Ovary (tissue), 9 donors: ENCODE measurements around the gene PGA3. TPM values are rescaled to one million over a fixed set of nuclear protein-coding genes. Genes with fewer than 3 reads are reported as not detected.
"Not testable (repeated sequence)": the region's sequence is repeated elsewhere in the genome, so short reads cannot be mapped to it uniquely, and the experiment has no call there.

Experiments used
- DNase-seq, 5 donors: peaks; one replicate each; pipeline ENCODE4 v3.0.0-alpha.2; 2019 to 2020
- H3K27ac ChIP-seq, 2 donors: fragments of 200-600 bp; one replicate each; pipeline versions ENCODE4 v1.5.1 to v1.8.0; 2019 to 2022
- H3K27me3 ChIP-seq: fragments of 200-600 bp; one replicate; pipeline ENCODE4 v1.8.0; 2022
- H3K36me3 ChIP-seq: fragments of 200-600 bp; sonication (generic); one replicate; pipeline ENCODE4 v1.5.1; 2019
- H3K4me1 ChIP-seq: one replicate; pipeline ENCODE4 v1.8.1; 2013; ENCODE audit warnings: mild to moderate bottlenecking, moderate library complexity; ENCODE audit not compliant: insufficient read depth
- H3K4me3 ChIP-seq: fragments of 200-600 bp; sonication (generic); one replicate; pipeline ENCODE4 v1.5.1; 2017
- H3K9me3 ChIP-seq, 2 donors: fragments of 200-600 bp in 1 of 2; sonication (generic) in 1 of 2; one replicate each; pipeline versions ENCODE4 v1.5.1 to v1.8.1; 2013 to 2019; ENCODE audit warnings: mild to moderate bottlenecking in 1 of 2, moderate library complexity in 1 of 2
- EP300 ChIP-seq: sonication (generic); formaldehyde crosslinking; IDR thresholded peaks from one replicate; pipeline ENCODE4 v1.6.1; 2017; ENCODE audit warnings: antibody characterized with exemption
- POLR2A ChIP-seq: fragments of 450-650 bp; IDR thresholded peaks from one replicate; pipeline ENCODE4 v1.6.1; 2017; ENCODE audit warnings: antibody characterized with exemption, mild to moderate bottlenecking, moderate library complexity
- WGBS, 3 donors: extraction: QIAGEN DNeasy Blood & Tissue Kit in 1 of 3; methylation state at CpG; one replicate each; pipeline versions ENCODE4 v1.1.5 to v1.1.7; 2013 to 2017; 5-methylcytosine and 5-hydroxymethylcytosine counted together
- intact Hi-C, 4 donors: fragments of 100-400 bp; cut with DNase I; formaldehyde crosslinking; loops; one replicate each; pipeline versions ENCODE4 v1.11.0 to v1.15.1; 2022 to 2023
- polyA plus RNA-seq, 2 donors: library from polyadenylated mRNA; stranded (reverse); fragments of 200-250 nt in 1 of 2; fragments of 350-450 nt in 1 of 2; fragmentation: Illumina TruSeq in 1 of 2; extraction: RNeasy Lipid Tissue Mini Kit (QIAGEN cat#74804) in 1 of 2; gene quantifications; one replicate each; pipeline ENCODE4 v1.2.3, GENCODE V29; 2013 to 2014
- total RNA-seq, 7 donors: library from RNA; depleted of rRNA in 2 of 7; stranded (reverse); fragments of >200 nt in 2 of 7; fragmentation: NEBNext Ultra II Directional in 3 of 7; extraction: Animal tissue kit (Norgen Biotek cat#: 25700) in 3 of 7; gene quantifications; one replicate each; pipeline versions ENCODE4 v1.1.0 to v1.2.4, GENCODE V29; 2016 to 2023
- TF ChIP-seq, protein P1 (sequence below), 3 donors: fragments of 450-650 bp in 2 of 3; fragments of 200-600 bp in 1 of 3; IDR thresholded peaks; one replicate each; pipeline versions ENCODE4 v1.5.1 to v1.8.0; 2016 to 2022; ENCODE audit warnings: antibody characterized with exemption in 3 of 3, mild to moderate bottlenecking in 1 of 3
- donor health status: DM: no; HTN: no; CAD: no; lungs with moderate emphysema.
- donor health status: DM: no; HTN: no; CAD: no.
- donor health status: Bipolar disorder and iron deficiency.
- donor health status: DM: yes; HTN: yes; CAD: no.
- donor health status: DM: no; HTN: no; CAD: no.
- donor health status: DM: yes; HTN: yes; CAD: no.

Gene PGA3
- total and polyA plus RNA-seq, 9 donors = 0.38 to 4.3 (median 1.0) TPM; not detected in 2

DNA sequence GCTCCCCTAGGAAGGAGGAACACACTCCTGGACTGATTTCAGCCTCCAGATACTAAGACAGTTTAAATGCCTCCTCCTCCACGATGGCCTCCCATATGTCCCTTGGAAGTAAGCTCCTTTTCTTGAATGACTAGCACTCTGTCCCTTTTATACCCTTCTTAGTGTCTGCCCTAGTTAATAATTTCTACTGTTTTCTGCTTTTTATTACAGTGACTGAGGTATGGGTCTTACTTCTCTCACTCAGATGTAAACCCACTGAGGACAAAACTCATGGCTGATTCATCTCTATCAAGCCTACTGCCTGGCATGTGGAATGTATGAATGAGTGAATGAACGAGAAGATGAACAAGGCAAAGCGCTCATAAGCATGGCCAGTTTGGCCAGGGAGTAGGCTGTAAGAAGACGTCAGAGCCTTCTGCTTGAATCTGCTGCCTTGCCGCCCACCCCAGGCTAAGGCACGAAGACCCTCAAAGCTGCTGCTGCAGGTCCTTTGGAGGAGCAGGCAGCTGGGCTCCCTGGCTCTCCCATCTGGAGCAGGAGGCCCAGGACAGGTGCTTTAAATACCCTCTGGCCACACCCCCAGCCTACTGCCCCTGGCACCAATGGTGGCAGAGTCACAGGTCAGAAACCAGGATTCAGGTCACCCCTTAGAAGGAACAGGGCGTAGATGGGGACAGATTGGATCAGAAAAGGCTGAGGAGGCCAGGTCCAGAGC is 8.2 kb upstream of the PGA3 start:
- no peak overlapping the region for H3K4me3 ChIP-seq
- WGBS, 3 donors = 80 to 82% (median 81%) methylated on average over 7 of the region's 7 CpGs
- no peaks in the 10 kb centered on the region for H3K27me3 ChIP-seq
- TF ChIP-seq, protein P1, sequence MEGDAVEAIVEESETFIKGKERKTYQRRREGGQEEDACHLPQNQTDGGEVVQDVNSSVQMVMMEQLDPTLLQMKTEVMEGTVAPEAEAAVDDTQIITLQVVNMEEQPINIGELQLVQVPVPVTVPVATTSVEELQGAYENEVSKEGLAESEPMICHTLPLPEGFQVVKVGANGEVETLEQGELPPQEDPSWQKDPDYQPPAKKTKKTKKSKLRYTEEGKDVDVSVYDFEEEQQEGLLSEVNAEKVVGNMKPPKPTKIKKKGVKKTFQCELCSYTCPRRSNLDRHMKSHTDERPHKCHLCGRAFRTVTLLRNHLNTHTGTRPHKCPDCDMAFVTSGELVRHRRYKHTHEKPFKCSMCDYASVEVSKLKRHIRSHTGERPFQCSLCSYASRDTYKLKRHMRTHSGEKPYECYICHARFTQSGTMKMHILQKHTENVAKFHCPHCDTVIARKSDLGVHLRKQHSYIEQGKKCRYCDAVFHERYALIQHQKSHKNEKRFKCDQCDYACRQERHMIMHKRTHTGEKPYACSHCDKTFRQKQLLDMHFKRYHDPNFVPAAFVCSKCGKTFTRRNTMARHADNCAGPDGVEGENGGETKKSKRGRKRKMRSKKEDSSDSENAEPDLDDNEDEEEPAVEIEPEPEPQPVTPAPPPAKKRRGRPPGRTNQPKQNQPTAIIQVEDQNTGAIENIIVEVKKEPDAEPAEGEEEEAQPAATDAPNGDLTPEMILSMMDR (IDR thresholded peaks at IDR 0.05) = no peak
- TF ChIP-seq POLR2A (no peak), EP300 (no peak)
- DNase-seq = no peak
- H3K27ac ChIP-seq = no peak overlapping the region
- H3K9me3 ChIP-seq = no peaks in the 10 kb centered on the region
- no peaks in the 10 kb centered on the region for H3K36me3 ChIP-seq
- intact Hi-C loops = no loop called here
- H3K4me1 ChIP-seq = no peaks in the 10 kb centered on the region

DNA sequence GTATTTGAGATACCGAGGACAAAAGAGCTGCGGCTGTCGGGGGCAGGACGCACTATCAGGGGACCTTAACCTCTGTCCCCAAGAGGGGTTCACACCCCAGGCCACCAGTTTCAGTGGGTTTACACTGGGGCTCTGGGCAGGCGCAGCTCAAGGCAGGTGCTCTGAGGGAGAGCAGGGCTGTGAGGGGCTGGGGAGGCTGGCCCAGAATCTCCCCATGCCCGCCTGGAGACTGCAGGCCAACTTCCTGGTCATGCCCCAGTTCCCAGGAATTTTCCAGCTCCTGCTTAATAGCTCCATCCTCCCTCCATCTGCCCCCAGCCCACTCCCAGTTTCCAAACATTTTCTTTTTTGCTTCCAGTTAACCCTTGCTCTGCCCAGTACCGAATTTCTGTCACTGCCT is 7.6 kb upstream of the PGA3 start:
- WGBS, 3 donors = 59 to 72% (median 70%) methylated on average over 7 of the region's 7 CpGs
- no peak for DNase-seq
- intact Hi-C loops = no loop called here
- H3K9me3 ChIP-seq = no peaks in the 10 kb centered on the region
- no peaks in the 10 kb centered on the region for H3K4me1 ChIP-seq
- H3K27me3 ChIP-seq = no peaks in the 10 kb centered on the region
- no peak overlapping the region for H3K27ac ChIP-seq
- TF ChIP-seq EP300 (no peak), POLR2A (no peak)
- TF ChIP-seq, protein P1 (IDR thresholded peaks at IDR 0.05) = no peak
- no peak overlapping the region for H3K4me3 ChIP-seq
- H3K36me3 ChIP-seq = no peaks in the 10 kb centered on the region

DNA sequence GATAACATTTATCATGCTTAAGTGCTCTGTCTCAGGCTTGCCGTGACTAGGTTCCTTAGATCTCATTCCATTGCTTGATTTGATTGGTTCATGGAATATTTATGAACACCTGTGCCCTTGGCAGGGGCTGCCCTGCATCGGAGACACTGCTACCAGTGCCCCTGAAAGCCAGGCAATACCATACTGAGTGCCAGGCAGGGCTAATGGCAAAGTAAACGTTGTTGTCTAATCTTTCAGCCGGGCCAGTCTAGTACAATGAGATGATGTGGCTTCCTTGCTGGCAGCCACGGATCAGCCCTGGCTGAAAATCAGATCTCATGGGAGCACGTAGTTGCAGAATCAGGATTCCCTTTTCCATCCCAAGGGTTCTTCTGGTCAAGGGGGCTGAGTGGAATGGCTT is 5.0 kb upstream of the PGA3 start:
- no peaks in the 10 kb centered on the region for H3K9me3 ChIP-seq
- H3K27me3 ChIP-seq = no peaks in the 10 kb centered on the region
- TF ChIP-seq POLR2A = no peak
- no peak for TF ChIP-seq EP300
- intact Hi-C loops = no loop called here
- no peak for DNase-seq
- no peak overlapping the region for H3K27ac ChIP-seq
- no peak overlapping the region for H3K4me3 ChIP-seq
- H3K4me1 ChIP-seq = no peaks in the 10 kb centered on the region
- 66 to 78% (median 69%) methylated on average over 6 of the region's 6 CpGs for WGBS, 3 donors
- H3K36me3 ChIP-seq = no peaks in the 10 kb centered on the region

DNA sequence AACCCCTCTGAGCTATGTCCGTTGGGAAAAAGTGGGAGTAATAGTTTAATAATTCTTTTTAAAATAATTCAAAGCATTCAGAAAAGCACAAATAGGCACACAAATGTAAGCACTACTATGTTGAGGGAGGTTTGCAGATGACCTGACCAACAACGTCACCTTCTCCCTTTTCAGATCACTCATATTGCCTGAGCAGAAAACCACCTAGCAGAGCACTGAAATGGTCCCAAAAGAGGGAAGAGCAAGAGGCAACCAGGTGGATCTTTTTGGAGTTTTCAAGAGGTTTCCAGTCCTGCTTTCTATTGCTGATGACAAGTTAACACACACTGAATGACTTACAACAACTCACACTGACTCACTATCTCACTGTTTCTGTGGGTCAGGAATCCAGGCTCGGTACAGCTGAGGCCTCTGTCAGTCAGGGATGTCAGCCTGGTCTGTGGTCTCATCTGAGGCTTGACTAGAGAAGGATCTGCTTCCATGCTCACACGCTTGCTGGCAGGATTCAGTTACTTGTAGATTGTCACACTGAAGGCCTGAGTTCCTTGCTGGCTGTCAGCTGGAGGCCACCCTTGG is 4.3 kb upstream of the PGA3 start:
- no peaks in the 10 kb centered on the region for H3K36me3 ChIP-seq
- H3K27ac ChIP-seq = no peak overlapping the region
- no peaks in the 10 kb centered on the region for H3K27me3 ChIP-seq
- TF ChIP-seq POLR2A (no peak), EP300 (no peak)
- TF ChIP-seq, protein P1 (IDR thresholded peaks at IDR 0.05) = no peak
- no peaks in the 10 kb centered on the region for H3K4me1 ChIP-seq
- DNase-seq = no peak
- 76 to 84% (median 77%) methylated on average over 4 of the region's 4 CpGs for WGBS, 3 donors
- no peak overlapping the region for H3K4me3 ChIP-seq
- intact Hi-C loops = no loop called here
- H3K9me3 ChIP-seq = no peaks in the 10 kb centered on the region

DNA sequence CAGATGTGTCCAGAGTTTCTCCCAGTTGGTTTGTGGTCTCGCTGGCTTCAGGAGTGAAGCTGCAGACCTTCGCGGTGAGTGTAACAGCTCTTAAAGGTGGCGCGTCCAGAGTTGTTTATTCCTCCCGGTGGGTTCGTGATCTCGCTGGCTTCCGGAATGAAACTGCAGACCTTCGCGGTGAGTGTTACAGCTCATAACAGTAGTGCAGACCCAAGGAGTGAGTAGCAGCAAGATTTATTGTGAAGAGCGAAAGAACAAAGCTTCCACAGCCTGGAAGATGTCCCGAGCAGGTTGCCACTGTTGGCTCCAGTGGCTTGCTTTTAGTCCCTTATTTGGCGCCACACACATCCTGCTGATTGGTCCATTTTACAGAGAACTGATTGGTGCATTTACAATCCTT is 1.8 kb upstream of the PGA3 start:
- TF ChIP-seq, protein P1 (IDR thresholded peaks at IDR 0.05) = no peak
- TF ChIP-seq POLR2A (no peak), EP300 (no peak)
- H3K4me1 ChIP-seq = no peaks in the 10 kb centered on the region
- no peak overlapping the region for H3K4me3 ChIP-seq
- H3K36me3 ChIP-seq = no peaks in the 10 kb centered on the region
- no peak overlapping the region for H3K27ac ChIP-seq
- no peaks in the 10 kb centered on the region for H3K9me3 ChIP-seq
- 83 to 87% (median 85%) methylated on average over 14 of the region's 14 CpGs for WGBS, 3 donors
- H3K27me3 ChIP-seq = no peaks in the 10 kb centered on the region
- intact Hi-C loops = no loop called here
- no peak for DNase-seq

DNA sequence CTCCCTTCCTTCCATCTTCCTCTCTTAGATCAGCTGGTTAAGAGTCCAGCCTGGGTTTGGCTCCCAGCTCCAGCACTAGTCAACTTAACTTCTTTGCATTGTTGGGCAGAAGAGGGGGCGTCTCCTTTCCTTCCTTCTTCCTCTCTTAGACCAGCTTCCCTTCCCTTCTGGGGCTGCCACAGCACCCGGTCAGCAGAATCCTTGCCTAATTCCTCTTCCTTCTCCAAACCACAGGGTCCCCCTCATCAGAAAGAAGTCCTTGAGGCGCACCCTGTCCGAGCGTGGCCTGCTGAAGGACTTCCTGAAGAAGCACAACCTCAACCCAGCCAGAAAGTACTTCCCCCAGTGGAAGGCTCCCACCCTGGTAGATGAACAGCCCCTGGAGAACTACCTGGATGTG is 558 bp downstream of the PGA3 start:
- H3K9me3 ChIP-seq, H3K4me3 ChIP-seq, DNase-seq, H3K36me3 ChIP-seq, H3K27ac ChIP-seq, H3K4me1 ChIP-seq, intact Hi-C loops, H3K27me3 ChIP-seq: not testable (repeated sequence)
- 69% methylated on average over 2 of the region's 5 CpGs; no CpG with 5 or more reads in 2 of the 3 donors for WGBS, 3 donors

DNA sequence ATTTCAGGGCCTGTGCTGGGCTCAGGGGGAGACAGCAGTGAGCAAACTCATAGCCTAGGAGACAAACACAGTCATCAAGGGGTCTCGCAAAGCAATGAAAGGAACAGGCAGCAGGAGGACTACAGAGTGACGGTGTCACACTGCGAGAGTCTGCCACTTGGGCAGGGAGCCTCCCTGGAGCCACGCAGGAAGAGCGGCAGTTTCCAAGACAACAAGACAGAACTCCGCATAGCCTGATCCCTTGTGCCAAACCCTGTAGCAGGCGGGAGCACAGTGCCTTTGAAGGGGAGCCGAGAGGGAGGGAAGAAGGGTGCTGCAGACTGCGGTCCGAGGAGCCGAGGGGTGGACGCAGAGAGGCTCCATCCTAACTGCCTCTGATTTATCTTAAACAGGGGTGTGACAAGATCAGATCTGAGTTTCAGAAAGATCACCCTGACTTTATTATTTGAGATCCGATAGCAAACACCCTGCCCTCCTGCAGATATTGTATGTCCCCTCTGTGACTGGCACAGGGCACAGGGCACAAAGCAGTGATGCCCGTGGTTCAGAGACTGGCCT is 1.3 kb downstream of the PGA3 start:
- H3K4me1 ChIP-seq, DNase-seq, H3K27ac ChIP-seq, H3K36me3 ChIP-seq, intact Hi-C loops, H3K27me3 ChIP-seq, H3K9me3 ChIP-seq, H3K4me3 ChIP-seq: not testable (repeated sequence)
- 64 to 71% (median 70%) methylated on average over 14 of the region's 14 CpGs for WGBS, 3 donors
